ENCODE data around the gene SKI. TPM values are rescaled to one million over a fixed set of nuclear protein-coding genes. Genes with fewer than 3 reads are reported as not detected.

SKI gene
- total and polyA plus RNA-seq, 2 of the 8 experiments (the other 6 are each of a cell fraction or from before 2014, with no cell fraction given) = 8.3 to 87.6 TPM

GRCh38 chr1:2252423-2252822, 24.3 kb downstream of the SKI start:
- Histone ChIP-seq H3K27ac (ENCODE audit: low read depth, low read length) (no peak overlapping the region), H2BK15ac (ENCODE audit: low read length) (no peak overlapping the region), H3K4ac (replicated peaks; ENCODE audit: insufficient read length, low read depth, low read length) (no peak overlapping the region), H3K18ac (ENCODE audit: extremely low read depth, low read length) (no peak overlapping the region), H2BK20ac (ENCODE audit: low read length) (no peak overlapping the region), H2AFZ (ENCODE audit: low read length) (no peak overlapping the region), H3K14ac (ENCODE audit: insufficient read length) (no peak overlapping the region), H2BK5ac (ENCODE audit: low read depth, low read length) (no peak overlapping the region; the same call in 1 of the 2 replicates), H3K4me2 (ENCODE audit: insufficient read depth in 1 of 2, low read depth in 2 of 2, low read length in 2 of 2) (no peak overlapping the region), H4K20me1 (replicated peaks in 1 of 2; ENCODE audit: control insufficient read depth in 1 of 2, insufficient read depth in 2 of 2, low read length in 2 of 2) (peaks cover 12 to 40% of the 10 kb centered on the region in 2 experiments), H2BK120ac (replicated peaks; ENCODE audit: low read depth, low read length) (no peak overlapping the region), H3K79me1 (ENCODE audit: low read depth, low read length) (peaks cover 42% of the 10 kb centered on the region), H3K27me3 (replicated peaks in 1 of 4; ENCODE audit: control insufficient read depth in 3 of 4, extremely low read depth in 1 of 4, insufficient read depth in 3 of 4, low read length in 3 of 4) (no peaks in the 10 kb centered on the region), H4K5ac (ENCODE audit: insufficient read length, low read depth, low read length) (no peak overlapping the region), H3K4me3 (ENCODE audit: extremely low read depth in 1 of 4, insufficient read depth in 2 of 4, low read depth in 3 of 4, low read length in 4 of 4) (no peak overlapping the region), H3K23me2 (ENCODE audit: low read depth, low read length) (0 out of 2 replicates have a peak, but pooled peaks cover 3% of the 10 kb centered on the region), H3K56ac (replicated peaks; ENCODE audit: insufficient read length, low read depth, low read length) (no peak overlapping the region), H3K23ac (ENCODE audit: insufficient read length) (no peak overlapping the region), H4K8ac (ENCODE audit: extremely low read depth, insufficient read depth, low read length) (no peak overlapping the region), H3K9ac (replicated peaks in 1 of 4; ENCODE audit: extremely low read depth in 1 of 4, low read depth in 3 of 4, low read length in 3 of 4) (no peak overlapping the region), H3K36me3 (ENCODE audit: control insufficient read depth in 2 of 4, insufficient read depth in 4 of 4, low read length in 3 of 4) (no peaks in the 10 kb centered on the region), H2BK12ac (ENCODE audit: low read depth, low read length) (no peak overlapping the region), H3K79me2 (ENCODE audit: control insufficient read depth in 1 of 2, insufficient read depth in 2 of 2, low read length in 2 of 2) (peaks cover 65 to 92% of the 10 kb centered on the region in 2 experiments), H4K91ac (replicated peaks; ENCODE audit: insufficient read length, low read length) (no peak overlapping the region), H3K9me3 (ENCODE audit: insufficient read depth in 2 of 2, low read depth in 1 of 2, low read length in 1 of 2) (0 out of 4 replicates have a peak, but pooled peaks cover 0 to 4% of the 10 kb centered on the region in 2 experiments), H2AK5ac (ENCODE audit: low read depth, low read length) (no peak overlapping the region), H3K4me1 (replicated peaks in 1 of 4; ENCODE audit: control insufficient read depth in 3 of 4, insufficient read depth in 4 of 4, low read length in 3 of 4) (peaks cover 10 to 44% (median 33%) of the 10 kb centered on the region in 4 experiments)
- DNase-seq (ENCODE audit: low read depth in 1 of 2, low spot score in 2 of 2) = no peak
- ChIA-PET POLR2A (ENCODE audit: partially characterized antibody) (interaction anchor here (0.7 to 1.3 kb wide), 3 partner anchors 12 to 267 kb away, joined by 4 to 5 read pairs (median 4); no protein-coding TSS in a partner anchor), CTCF (ENCODE audit: partially characterized antibody) (interaction anchor here (0.7 to 1.9 kb wide), 7 partner anchors 13 to 61 kb away, joined by 3 to 6 read pairs (median 3); partner anchors contain the start of gene FAAP20)
- FAIRE-seq = no peak
- no peak for TF ChIP-seq EGR1 (IDR thresholded peaks at IDR 0.05; ENCODE audit: borderline replicate concordance, low read depth, low read length)
- 87% methylated on average over 17 of the region's 17 CpGs; no CpG with 5 or more reads in 1 of the 2 experiments for WGBS, 2 experiments (ENCODE audit: extremely low coverage in 1 of 2, insufficient coverage in 1 of 2, insufficient read length in 1 of 2, insufficient replicate concordance in 2 of 2, low coverage in 1 of 2, low lambda C conversion rate in 2 of 2, missing lambda C conversion rate in 1 of 2)

All from H1 (cell line).